ENCODE results near the gene MICALL2.

Gene MICALL2

DNA sequence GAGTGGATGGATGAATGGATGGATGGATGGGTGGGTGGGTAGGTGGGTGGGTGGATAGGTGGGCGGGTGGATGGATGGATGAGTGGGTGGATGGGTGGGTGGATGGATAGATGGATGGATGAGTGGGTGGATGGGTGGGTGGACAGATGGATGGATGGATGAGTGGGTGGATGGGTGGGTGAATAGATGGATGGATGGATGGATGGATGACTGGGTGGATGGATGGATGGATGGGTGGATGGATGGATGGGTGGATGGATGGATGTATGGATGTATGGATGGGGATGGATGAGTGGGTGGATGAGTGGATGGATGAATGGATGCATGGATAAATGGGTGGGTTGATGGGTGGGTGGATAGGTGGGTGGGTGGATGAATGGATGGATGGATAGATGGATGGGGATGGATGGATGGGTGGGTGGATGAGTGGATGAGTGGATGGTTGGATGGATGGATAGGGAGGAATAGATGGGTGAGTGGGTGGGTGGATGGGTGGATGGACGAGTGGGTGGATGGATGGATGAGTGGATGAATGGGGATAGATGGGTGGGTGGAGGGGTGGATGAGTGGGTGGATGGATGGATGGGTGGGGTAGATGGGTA lies 43.8 kb downstream of the MICALL2 start:
- no peak overlapping the region for H3K4me3 ChIP-seq (ENCODE audit: low read depth in 1 of 2, low read length in 2 of 2)
- H3K4me1 ChIP-seq (ENCODE audit: insufficient read depth, low read length) = peaks cover 7% of the 10 kb centered on the region
- H3K27me3 ChIP-seq (ENCODE audit: control insufficient read depth in 1 of 2, insufficient read depth in 2 of 2, low read length in 2 of 2) = peaks cover 5 to 32% of the 10 kb centered on the region in 2 donors
- no peaks in the 10 kb centered on the region for H3K36me3 ChIP-seq (ENCODE audit: insufficient read depth, low read length)
- H3K9ac ChIP-seq (ENCODE audit: low read length) = no peak overlapping the region
- no peak overlapping the region for H3K27ac ChIP-seq (ENCODE audit: low read depth, low read length)
- H3K9me3 ChIP-seq (ENCODE audit: low read length) = no peaks in the 10 kb centered on the region

DNA sequence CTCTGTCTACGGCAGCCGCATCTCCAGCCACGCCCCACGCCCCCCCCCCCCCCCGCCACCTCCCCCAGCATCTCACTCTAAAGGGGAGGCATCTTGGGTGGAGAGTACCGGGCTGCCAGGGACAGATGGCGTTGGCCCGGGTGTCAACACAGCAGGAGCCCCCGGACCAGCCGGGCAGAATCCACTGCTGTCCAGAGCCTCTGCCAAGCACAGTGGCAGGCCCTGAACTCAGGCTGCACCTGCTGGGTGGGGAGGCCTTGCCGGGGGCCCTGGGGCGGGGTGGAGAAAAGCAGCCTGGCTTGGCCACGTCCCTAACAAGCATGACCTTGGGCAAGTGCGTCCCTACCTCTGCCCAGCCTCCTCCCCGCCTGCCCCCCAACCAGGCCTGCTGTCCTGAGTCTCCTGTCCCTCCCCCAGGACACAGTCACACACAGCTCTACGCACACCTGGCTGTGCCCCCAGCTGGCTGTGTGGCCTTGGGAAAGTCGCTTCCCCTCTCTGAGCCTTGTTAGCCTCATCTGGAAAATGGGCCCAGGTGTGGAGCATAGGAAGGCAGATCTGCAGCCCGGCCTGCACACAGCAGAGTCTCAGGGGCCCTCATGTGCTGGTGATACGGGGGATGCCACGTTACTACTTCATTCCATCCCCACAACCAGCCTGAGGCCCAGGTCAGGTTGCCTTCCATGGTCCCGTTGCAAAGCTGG lies 45.2 kb downstream of the MICALL2 start:
- no peak overlapping the region for H3K4me3 ChIP-seq (ENCODE audit: low read depth in 1 of 2, low read length in 2 of 2)
- peaks cover 5 to 37% of the 10 kb centered on the region in 2 donors for H3K27me3 ChIP-seq (ENCODE audit: control insufficient read depth in 1 of 2, insufficient read depth in 2 of 2, low read length in 2 of 2)
- no peak overlapping the region for H3K27ac ChIP-seq (ENCODE audit: low read depth, low read length)
- no peaks in the 10 kb centered on the region for H3K9me3 ChIP-seq (ENCODE audit: low read length)
- peaks cover 7% of the 10 kb centered on the region for H3K4me1 ChIP-seq (ENCODE audit: insufficient read depth, low read length)
- H3K36me3 ChIP-seq (ENCODE audit: insufficient read depth, low read length) = no peaks in the 10 kb centered on the region
- H3K9ac ChIP-seq (ENCODE audit: low read length) = no peak overlapping the region

DNA sequence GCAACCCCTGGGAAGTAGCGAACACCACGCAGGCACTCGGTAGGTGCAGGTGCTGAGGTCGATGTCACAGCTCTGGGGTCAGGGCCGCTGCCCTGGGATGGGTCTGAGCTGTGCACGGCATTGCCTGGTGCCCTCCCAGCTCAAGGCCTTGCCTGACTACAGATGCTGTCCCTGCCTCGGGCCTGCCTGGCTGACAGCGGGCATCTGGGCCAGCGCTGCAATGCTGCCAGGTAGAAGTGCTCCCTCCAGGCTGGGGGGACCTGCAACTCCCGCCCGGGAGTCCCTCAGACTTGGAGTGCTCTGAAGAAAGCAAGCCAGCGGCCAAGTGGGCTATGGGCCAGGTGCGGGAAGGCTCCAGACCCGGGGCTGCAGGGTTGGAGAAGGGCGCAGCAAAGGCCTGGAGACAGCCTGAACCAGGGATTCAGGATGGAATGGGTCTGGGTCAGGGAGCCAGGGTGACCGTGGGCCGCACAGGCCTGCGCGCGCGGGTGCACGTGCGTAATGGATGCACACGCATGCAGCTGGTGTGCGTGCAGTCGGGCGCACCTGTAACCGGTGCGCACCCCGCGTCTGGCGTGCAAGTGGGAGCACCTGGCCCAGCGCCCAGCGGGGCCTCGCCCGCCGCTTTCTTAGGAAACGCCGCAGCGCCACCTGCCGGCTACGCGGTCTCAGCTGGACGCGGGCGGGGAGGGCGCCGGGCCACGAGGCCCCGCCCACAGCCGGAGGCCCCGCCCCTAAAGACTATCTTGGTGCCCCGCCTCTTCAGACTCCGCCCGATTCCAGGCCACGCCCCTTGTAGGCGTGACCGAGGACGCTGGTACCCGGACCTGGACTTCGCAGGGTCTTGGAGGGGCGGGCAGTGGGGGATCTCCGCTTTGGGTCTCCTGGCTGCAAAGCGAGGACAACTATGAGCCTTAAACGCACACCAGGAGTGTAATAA lies 46.7 kb downstream of the MICALL2 start:
- Histone ChIP-seq H3K27me3 (ENCODE audit: control insufficient read depth in 1 of 2, insufficient read depth in 2 of 2, low read length in 2 of 2) (peaks cover 5 to 48% of the 10 kb centered on the region in 2 donors), H3K4me1 (ENCODE audit: insufficient read depth, low read length) (peaks cover 7% of the 10 kb centered on the region), H3K9me3 (ENCODE audit: low read length) (no peaks in the 10 kb centered on the region), H3K36me3 (ENCODE audit: insufficient read depth, low read length) (no peaks in the 10 kb centered on the region), H3K27ac (ENCODE audit: low read depth, low read length) (no peak overlapping the region), H3K9ac (ENCODE audit: low read length) (no peak overlapping the region), H3K4me3 (ENCODE audit: low read depth in 1 of 2, low read length in 2 of 2) (no peak overlapping the region)

DNA sequence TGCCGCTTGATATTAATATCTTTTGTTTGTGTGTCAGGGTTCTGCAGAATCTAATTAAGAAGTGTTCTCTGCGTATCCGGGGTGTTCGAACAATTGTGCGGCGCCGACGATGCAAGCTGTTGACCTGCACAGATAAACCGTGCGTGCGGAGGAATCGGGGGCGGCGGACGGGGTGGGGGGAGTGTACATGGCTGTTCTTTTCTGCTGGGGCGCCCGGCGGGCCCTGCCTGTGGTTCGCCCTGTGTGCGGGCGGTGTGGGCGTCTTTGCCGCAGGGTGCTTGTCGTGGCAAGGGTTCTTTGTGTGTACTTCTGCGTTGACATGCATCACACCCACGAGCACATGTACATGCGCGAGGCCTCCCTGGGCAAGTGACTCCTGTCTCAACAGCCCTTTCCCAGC lies 47.9 kb downstream of the MICALL2 start:
- H3K9ac ChIP-seq (ENCODE audit: low read length) = no peak overlapping the region
- H3K4me3 ChIP-seq (ENCODE audit: low read depth in 1 of 2, low read length in 2 of 2) = no peak overlapping the region
- H3K4me1 ChIP-seq (ENCODE audit: insufficient read depth, low read length) = peaks cover 7% of the 10 kb centered on the region
- H3K27ac ChIP-seq (ENCODE audit: low read depth, low read length) = no peak overlapping the region
- H3K27me3 ChIP-seq (ENCODE audit: control insufficient read depth in 1 of 2, insufficient read depth in 2 of 2, low read length in 2 of 2) = peaks cover 5 to 59% of the 10 kb centered on the region in 2 donors
- no peaks in the 10 kb centered on the region for H3K9me3 ChIP-seq (ENCODE audit: low read length)
- no peaks in the 10 kb centered on the region for H3K36me3 ChIP-seq (ENCODE audit: insufficient read depth, low read length)

DNA sequence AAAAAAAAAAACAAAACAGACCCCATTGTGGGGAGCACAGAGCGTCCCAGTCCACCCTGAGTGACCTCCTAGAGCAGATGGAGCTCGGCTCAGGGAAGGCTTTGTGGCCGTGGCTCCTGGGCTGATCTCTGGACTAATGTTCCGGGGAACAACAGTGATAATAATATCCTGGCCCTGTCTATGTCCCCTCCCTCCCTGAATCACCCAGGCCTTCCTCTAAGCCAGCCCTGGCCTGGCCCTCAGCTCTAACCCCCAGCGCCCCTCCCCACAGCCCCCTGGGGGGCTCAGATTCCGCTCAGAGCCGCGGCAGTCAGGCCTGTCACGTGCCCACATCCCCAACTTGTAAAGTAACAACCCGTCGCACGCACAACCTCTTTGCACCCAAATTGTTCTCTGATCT lies 48.3 kb downstream of the MICALL2 start:
- Histone ChIP-seq H3K27ac (ENCODE audit: low read depth, low read length) (no peak overlapping the region), H3K9ac (ENCODE audit: low read length) (no peak overlapping the region), H3K27me3 (ENCODE audit: control insufficient read depth in 1 of 2, insufficient read depth in 2 of 2, low read length in 2 of 2) (peaks cover 5 to 63% of the 10 kb centered on the region in 2 donors), H3K4me1 (ENCODE audit: insufficient read depth, low read length) (peaks cover 7% of the 10 kb centered on the region), H3K9me3 (ENCODE audit: low read length) (no peaks in the 10 kb centered on the region), H3K36me3 (ENCODE audit: insufficient read depth, low read length) (no peaks in the 10 kb centered on the region), H3K4me3 (ENCODE audit: low read depth in 1 of 2, low read length in 2 of 2) (no peak overlapping the region)

DNA sequence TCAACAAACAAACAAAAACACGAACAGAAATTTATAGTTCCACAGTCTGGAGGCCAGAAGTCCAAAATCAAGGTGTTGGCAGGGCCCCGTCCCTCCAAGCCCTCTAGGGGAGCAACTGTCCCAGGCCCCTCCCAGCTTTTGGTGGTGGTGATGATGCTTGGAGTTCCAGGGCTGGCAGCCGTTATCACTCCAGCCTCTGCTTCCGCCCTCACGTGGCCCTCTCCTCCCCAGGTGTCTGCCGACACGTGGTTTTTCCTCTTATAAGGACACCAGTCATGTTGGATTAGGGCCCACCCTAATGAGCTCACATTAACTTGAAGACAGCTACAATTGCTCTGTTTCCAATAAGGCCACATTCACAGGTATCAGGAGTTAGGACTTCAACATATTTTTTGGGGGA lies 49.7 kb downstream of the MICALL2 start:
- Histone ChIP-seq H3K4me3 (ENCODE audit: low read depth in 1 of 2, low read length in 2 of 2) (no peak overlapping the region), H3K36me3 (ENCODE audit: insufficient read depth, low read length) (no peaks in the 10 kb centered on the region), H3K27me3 (ENCODE audit: control insufficient read depth in 1 of 2, insufficient read depth in 2 of 2, low read length in 2 of 2) (peaks cover 11 to 74% of the 10 kb centered on the region in 2 donors), H3K9me3 (ENCODE audit: low read length) (no peaks in the 10 kb centered on the region), H3K27ac (ENCODE audit: low read depth, low read length) (no peak overlapping the region), H3K9ac (ENCODE audit: low read length) (no peak overlapping the region), H3K4me1 (ENCODE audit: insufficient read depth, low read length) (peaks cover 7% of the 10 kb centered on the region)

DNA sequence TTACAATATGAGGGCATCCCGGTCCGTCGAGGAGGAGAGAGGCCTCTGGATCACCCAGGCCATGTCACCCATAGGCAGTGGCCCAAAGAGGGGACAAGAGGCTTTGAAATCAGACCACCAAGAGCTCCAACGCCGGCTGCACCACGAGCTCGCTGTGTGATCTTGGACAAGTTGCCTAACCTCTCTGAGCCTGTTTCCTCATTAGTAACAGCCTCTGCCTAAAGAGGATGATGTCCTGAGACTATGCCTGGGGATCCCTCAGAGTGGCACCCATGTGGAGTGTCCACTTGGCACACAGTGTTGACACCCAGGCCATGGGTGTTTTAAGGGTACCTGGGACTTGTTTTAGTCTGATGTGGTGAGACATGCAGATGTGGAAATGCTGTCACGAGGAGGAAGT lies 50.8 kb downstream of the MICALL2 start:
- Histone ChIP-seq H3K9me3 (ENCODE audit: low read length) (no peaks in the 10 kb centered on the region), H3K4me3 (ENCODE audit: low read depth in 1 of 2, low read length in 2 of 2) (no peak overlapping the region), H3K9ac (ENCODE audit: low read length) (no peak overlapping the region), H3K27ac (ENCODE audit: low read depth, low read length) (no peak overlapping the region), H3K4me1 (ENCODE audit: insufficient read depth, low read length) (peaks cover 7% of the 10 kb centered on the region), H3K27me3 (ENCODE audit: control insufficient read depth in 1 of 2, insufficient read depth in 2 of 2, low read length in 2 of 2) (peaks cover 19 to 80% of the 10 kb centered on the region in 2 donors), H3K36me3 (ENCODE audit: insufficient read depth, low read length) (no peaks in the 10 kb centered on the region)

DNA sequence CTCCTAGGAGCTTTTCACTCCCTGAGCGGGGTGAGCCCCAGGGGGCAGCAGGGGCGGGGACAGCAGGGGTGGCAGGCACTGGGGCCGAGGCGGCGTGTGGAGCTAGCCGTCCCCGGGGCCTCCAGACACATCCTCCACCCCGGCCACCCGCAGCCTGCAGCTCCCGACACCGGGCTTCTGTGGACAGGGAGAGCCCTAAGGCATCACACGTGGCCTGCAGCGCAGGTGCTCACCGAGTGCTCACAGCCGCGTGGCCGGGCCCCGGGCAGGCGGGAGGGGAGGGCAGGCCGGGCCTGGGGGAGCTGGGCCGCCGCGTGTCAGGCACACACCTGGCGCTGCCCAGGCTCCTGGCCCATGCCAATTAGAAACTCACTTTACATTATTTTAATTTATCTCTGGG lies 51.4 kb downstream of the MICALL2 start:
- no peak overlapping the region for H3K4me3 ChIP-seq (ENCODE audit: low read depth in 1 of 2, low read length in 2 of 2)
- H3K4me1 ChIP-seq (ENCODE audit: insufficient read depth, low read length) = peaks cover 7% of the 10 kb centered on the region
- no peaks in the 10 kb centered on the region for H3K36me3 ChIP-seq (ENCODE audit: insufficient read depth, low read length)
- H3K9me3 ChIP-seq (ENCODE audit: low read length) = peaks cover 4% of the 10 kb centered on the region
- no peak overlapping the region for H3K27ac ChIP-seq (ENCODE audit: low read depth, low read length)
- no peak overlapping the region for H3K9ac ChIP-seq (ENCODE audit: low read length)
- H3K27me3 ChIP-seq (ENCODE audit: control insufficient read depth in 1 of 2, insufficient read depth in 2 of 2, low read length in 2 of 2) = peaks cover 24 to 80% of the 10 kb centered on the region in 2 donors

DNA sequence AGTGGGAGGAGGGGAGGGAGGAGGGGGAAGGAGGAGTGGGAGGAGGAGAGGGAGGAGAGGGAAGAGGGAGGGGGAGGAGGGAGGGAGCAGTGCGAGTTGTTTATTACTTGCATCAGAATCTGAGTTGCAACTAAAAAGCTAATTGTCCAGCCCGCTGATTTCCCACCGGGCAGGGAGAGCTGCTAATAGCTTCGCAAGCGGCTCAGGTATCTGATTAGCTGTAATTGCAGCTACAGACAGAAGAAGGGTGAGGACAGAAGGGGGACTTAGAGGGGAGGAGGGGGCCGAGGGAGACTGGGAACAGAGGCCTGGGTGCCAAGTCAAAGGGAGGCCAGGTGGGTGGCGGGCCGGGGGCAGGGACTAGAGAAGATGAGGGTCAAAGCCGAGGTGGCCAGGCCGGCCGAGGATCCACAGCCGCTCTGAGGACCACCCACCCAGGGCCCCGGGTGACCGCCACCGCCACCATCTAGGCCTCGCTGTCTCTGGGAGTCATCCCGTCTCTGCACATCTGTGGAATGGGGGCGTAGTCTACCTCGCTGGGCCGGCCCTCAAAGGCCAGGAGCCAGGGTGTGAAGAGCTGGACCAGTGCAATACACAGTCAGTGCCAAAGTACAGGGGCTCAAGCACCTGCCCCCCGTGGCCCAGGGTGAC lies 54.2 kb downstream of the MICALL2 start:
- no peak overlapping the region for H3K4me3 ChIP-seq (ENCODE audit: low read depth in 1 of 2, low read length in 2 of 2)
- H3K9me3 ChIP-seq (ENCODE audit: low read length) = peaks cover 12% of the 10 kb centered on the region
- no peaks in the 10 kb centered on the region for H3K4me1 ChIP-seq (ENCODE audit: insufficient read depth, low read length)
- no peaks in the 10 kb centered on the region for H3K36me3 ChIP-seq (ENCODE audit: insufficient read depth, low read length)
- no peak overlapping the region for H3K27ac ChIP-seq (ENCODE audit: low read depth, low read length)
- H3K9ac ChIP-seq (ENCODE audit: low read length) = no peak overlapping the region
- peaks cover 28 to 68% of the 10 kb centered on the region in 2 donors for H3K27me3 ChIP-seq (ENCODE audit: control insufficient read depth in 1 of 2, insufficient read depth in 2 of 2, low read length in 2 of 2)

DNA sequence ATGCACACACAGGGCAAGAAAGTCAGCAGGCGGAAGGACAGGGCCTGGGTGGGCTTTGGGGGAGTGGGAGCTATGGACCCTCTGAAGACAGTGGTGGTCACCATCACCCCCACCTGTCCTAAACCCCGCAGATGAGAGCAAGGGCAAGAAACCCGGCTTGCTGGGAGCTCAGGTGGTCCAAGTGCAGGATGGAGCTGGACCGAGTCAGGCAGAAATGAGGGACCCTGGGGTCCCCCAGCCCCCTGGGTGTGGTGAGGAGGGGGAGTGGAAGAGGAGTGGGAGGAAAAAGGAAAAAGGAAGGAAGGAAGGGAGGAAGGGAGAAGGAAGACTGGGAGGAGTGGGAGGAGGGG lies 54.8 kb downstream of the MICALL2 start:
- peaks cover 12% of the 10 kb centered on the region for H3K9me3 ChIP-seq (ENCODE audit: low read length)
- no peaks in the 10 kb centered on the region for H3K4me1 ChIP-seq (ENCODE audit: insufficient read depth, low read length)
- peaks cover 28 to 67% of the 10 kb centered on the region in 2 donors for H3K27me3 ChIP-seq (ENCODE audit: control insufficient read depth in 1 of 2, insufficient read depth in 2 of 2, low read length in 2 of 2)
- no peak overlapping the region for H3K9ac ChIP-seq (ENCODE audit: low read length)
- H3K36me3 ChIP-seq (ENCODE audit: insufficient read depth, low read length) = no peaks in the 10 kb centered on the region
- H3K4me3 ChIP-seq (ENCODE audit: low read depth in 1 of 2, low read length in 2 of 2) = no peak overlapping the region
- H3K27ac ChIP-seq (ENCODE audit: low read depth, low read length) = no peak overlapping the region
